GM12875 (cell line): Measurements from ENCODE around the gene LCN15.

Experiments
- H3K4me3 ChIP-seq: one replicate; pipeline ENCODE4 v1.5.1; 2011; ENCODE audit warnings: low read depth, low read length, control low read depth
- CTCF ChIP-seq: IDR thresholded peaks from 2 replicates; pipeline ENCODE4 v1.5.1; 2011; ENCODE audit warnings: low read depth, mild to moderate bottlenecking, control low read depth, inconsistent platforms, low read length, moderate library complexity, borderline replicate concordance; ENCODE audit not compliant: insufficient read depth

Gene LCN15

GRCh38 chr9:136764301-136764891 lies at the start of gene LCN15:
Gene LCN15, minus strand, starts transcription at chr9:136764518. Its CDS starts 30 bp downstream, at chr9:136764488.
- no peak within 1 kb of the TSS for H3K4me3 ChIP-seq
- TF ChIP-seq CTCF = no peak

- TF ChIP-seq CTCF = no peak
- H3K4me3 ChIP-seq = peak overlapping the region; percentile 97
Measured at GRCh38 chr9:136808806-136809158, 44.5 kb upstream of the LCN15 start.

- 0 out of 2 replicates have a peak, but pooled peaks have one; percentile 13 for TF ChIP-seq CTCF
- H3K4me3 ChIP-seq = peak overlapping the region; percentile 97
Measured at GRCh38 chr9:136808075-136808805, 43.9 kb upstream of the LCN15 start.

- peak within 1 kb of the TSS; percentile 97 for H3K4me3 ChIP-seq
- TF ChIP-seq CTCF = no peak
Measured at GRCh38 chr9:136807281-136808074, 43.2 kb upstream of the LCN15 start, which contains the start of gene RABL6. Gene RABL6, plus strand, starts transcription at chr9:136807948. Its CDS starts 249 bp downstream, at chr9:136808197.

- peak overlapping the region; percentile 97 for H3K4me3 ChIP-seq
- TF ChIP-seq CTCF = no peak
Measured at GRCh38 chr9:136806631-136807201, 42.4 kb upstream of the LCN15 start.

- H3K4me3 ChIP-seq = no peak overlapping the region
Measured at GRCh38 chr9:136806067-136806466, 41.7 kb upstream of the LCN15 start.

More at GRCh38 chr9:136806067-136806466, 41.7 kb upstream of the LCN15 start:
- no peak for TF ChIP-seq CTCF
